PC-3 (cell line): ENCODE measurements around the gene SUSD3.

Experiments used
- EZH2phosphoT487 ChIP-seq: fragments of 300-600 bp; sonication (generic); IDR thresholded peaks from 2 replicates; pipeline ENCODE4 v1.6.1; 2018; ENCODE audit warnings: mild to moderate bottlenecking, antibody characterized with exemption, low read length, borderline replicate concordance
- TF ChIP-seq, protein P1 (sequence below): fragments of 300-600 bp; sonication (generic); conservative IDR thresholded peaks from 2 replicates; pipeline ENCODE4 v1.5.1; 2017; ENCODE audit warnings: antibody characterized with exemption, low read depth, mild to moderate bottlenecking, low read length

DNA sequence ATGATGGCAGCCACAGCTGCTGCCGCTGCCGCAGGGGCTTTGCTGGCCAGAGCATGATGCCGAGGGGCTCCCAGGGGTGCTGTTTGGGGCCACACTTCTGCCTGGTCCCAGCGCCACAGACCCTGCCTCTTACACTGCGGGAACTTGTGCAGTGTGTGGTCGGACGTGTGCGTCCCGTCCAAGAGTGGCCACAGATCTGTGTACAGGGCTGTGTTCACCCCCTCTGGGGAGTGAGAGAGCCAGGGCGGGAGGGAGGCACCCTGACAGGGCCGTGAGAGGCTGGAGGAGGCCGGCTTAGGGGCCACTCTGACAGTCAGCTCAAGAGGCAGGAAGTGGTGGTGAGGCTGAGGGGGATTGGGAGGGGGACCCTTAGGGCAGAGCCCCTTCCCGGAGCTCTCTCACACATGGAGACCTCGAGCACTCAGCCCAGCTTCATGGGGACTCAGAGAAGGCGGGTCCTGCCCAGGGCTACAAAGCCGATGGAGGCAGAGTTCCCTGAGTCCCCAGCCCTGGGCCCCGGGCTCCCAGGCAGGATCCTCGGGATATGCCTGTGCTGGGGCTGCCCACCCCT, 24.4 kb downstream of the SUSD3 start:
- TF ChIP-seq, protein P1, sequence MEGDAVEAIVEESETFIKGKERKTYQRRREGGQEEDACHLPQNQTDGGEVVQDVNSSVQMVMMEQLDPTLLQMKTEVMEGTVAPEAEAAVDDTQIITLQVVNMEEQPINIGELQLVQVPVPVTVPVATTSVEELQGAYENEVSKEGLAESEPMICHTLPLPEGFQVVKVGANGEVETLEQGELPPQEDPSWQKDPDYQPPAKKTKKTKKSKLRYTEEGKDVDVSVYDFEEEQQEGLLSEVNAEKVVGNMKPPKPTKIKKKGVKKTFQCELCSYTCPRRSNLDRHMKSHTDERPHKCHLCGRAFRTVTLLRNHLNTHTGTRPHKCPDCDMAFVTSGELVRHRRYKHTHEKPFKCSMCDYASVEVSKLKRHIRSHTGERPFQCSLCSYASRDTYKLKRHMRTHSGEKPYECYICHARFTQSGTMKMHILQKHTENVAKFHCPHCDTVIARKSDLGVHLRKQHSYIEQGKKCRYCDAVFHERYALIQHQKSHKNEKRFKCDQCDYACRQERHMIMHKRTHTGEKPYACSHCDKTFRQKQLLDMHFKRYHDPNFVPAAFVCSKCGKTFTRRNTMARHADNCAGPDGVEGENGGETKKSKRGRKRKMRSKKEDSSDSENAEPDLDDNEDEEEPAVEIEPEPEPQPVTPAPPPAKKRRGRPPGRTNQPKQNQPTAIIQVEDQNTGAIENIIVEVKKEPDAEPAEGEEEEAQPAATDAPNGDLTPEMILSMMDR = no peak
- no peak for TF ChIP-seq EZH2phosphoT487
